Measurements from ENCODE around the gene NMT1. TPM values are rescaled to one million over a fixed set of nuclear protein-coding genes. Genes with fewer than 3 reads are reported as not detected.

Gene NMT1
- total RNA-seq, 2 donors from 2014 or later, result 122 to 136 TPM

DNA sequence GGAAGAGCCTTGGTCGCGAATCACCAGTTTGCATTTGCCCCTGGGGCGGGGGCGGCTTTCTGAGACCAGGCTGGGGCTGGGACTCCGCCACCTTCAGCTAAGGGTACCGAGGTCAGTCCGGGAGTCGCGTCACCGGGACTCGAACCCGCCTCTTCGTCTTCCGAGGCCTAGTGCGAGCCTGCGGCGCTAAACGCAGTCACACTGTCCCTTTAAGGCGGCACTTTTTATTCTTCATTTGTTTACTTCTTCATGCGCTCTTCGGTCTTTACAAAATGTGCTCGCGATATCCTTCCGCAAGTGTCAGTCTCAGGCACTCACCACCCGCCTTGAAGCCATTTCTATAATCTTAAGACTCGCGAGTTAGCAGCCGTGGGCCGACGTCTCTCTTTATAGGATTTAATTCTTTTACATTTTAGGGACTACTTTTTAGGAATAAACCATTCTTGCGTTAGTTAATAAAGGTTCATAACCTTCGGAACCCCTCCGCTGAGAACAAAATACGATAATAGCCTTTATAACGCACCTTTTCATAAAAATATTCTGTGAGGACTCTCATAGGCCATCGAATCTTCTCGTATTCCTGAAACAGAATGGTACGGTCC lies 86.6 kb downstream of the NMT1 start:
- Mint-ChIP-seq H3K4me1 (peaks cover 39% of the 10 kb centered on the region), H3K36me3 (ENCODE audit: low read depth) (no peaks in the 10 kb centered on the region), H3K9me3 (no peaks in the 10 kb centered on the region), H3K27ac (peak overlapping the region; percentile 100), H3K27me3 (ENCODE audit: insufficient read depth) (no peaks in the 10 kb centered on the region), H3K4me3 (peak overlapping the region; percentile 96)
- TF ChIP-seq, protein P1, sequence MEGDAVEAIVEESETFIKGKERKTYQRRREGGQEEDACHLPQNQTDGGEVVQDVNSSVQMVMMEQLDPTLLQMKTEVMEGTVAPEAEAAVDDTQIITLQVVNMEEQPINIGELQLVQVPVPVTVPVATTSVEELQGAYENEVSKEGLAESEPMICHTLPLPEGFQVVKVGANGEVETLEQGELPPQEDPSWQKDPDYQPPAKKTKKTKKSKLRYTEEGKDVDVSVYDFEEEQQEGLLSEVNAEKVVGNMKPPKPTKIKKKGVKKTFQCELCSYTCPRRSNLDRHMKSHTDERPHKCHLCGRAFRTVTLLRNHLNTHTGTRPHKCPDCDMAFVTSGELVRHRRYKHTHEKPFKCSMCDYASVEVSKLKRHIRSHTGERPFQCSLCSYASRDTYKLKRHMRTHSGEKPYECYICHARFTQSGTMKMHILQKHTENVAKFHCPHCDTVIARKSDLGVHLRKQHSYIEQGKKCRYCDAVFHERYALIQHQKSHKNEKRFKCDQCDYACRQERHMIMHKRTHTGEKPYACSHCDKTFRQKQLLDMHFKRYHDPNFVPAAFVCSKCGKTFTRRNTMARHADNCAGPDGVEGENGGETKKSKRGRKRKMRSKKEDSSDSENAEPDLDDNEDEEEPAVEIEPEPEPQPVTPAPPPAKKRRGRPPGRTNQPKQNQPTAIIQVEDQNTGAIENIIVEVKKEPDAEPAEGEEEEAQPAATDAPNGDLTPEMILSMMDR (conservative IDR thresholded peaks at IDR 0.05), result no peak
- Histone ChIP-seq H3K27me3 (ENCODE audit: control insufficient read depth, insufficient read depth, low read length, poor library complexity, severe bottlenecking) (no peaks in the 10 kb centered on the region), H3K9ac (ENCODE audit: extremely low read depth, low read length, poor library complexity, severe bottlenecking) (peak overlapping the region; percentile 98), H3K4me1 (ENCODE audit: control insufficient read depth, insufficient read depth, low read length) (peaks cover 19% of the 10 kb centered on the region), H3K9me3 (ENCODE audit: control insufficient read depth, low read length) (no peaks in the 10 kb centered on the region), H3K4me3 (ENCODE audit: low read length) (peak overlapping the region; percentile 98), H3K27ac (ENCODE audit: low read depth, low read length) (peak overlapping the region; percentile 98), H3K36me3 (ENCODE audit: control insufficient read depth, insufficient read depth, low read length) (no peaks in the 10 kb centered on the region)
- WGBS, 2 experiments (ENCODE audit: insufficient coverage in 1 of 2, insufficient read length in 1 of 2), result 0% methylated on average over 27 to 38 of the region's 38 CpGs
- DNase-seq, result peak; percentile 96

DNA sequence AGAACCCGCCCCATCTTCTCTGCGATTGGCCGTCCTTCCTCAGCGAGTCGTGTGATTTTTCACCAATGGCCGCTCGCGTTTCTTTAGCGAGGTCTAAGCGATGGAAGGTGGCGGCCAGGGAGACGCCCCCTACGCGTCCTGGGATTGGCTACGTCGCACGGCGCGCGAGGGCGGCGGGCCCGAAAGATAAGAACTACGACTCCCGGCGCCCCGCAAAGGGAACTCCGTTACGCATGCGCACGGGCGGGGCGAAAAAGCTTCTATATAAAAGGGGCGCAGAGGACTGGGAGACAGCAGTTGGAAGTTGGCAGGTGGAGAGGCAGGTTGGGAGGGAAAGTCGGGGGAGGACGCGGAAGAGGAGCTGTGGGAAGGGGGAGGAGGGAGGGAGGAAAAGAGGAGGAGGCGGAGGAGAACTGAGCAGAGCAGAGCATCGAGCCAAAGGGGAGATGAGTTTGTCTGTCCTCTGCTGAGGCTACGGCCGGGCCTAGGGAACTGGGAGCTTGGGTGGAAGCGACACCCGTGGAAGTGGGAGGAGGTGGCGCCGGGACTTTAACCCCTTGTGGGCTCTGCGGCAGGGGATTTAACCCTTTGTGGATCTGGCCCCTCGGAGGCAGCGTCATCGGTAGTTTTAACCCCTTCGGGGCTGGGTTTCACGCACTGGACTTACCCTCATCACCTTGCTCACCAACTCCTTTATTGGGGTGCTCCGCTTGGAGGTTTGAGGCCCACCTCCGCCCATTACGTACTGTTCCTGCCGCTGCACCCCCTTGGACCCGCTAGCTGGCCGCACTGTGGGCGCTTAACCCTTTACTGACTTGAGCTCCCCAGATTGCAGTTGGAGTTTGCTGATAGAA lies 87.3 kb downstream of the NMT1 start, which contains the start of gene HEXIM1:
Gene HEXIM1 (plus strand): TSS at position 293 of the 854 bp plus-strand sequence. CDS start 716 bp downstream, outside the sequence.
- H3K4me3 ChIP-seq (ENCODE audit: low read length), result peak within 1 kb of the TSS; percentile 99
- no peaks in the 10 kb centered on the region for H3K27me3 ChIP-seq (ENCODE audit: control insufficient read depth, insufficient read depth, low read length, poor library complexity, severe bottlenecking)
- peak within 1 kb of the TSS; percentile 98 for H3K27ac ChIP-seq (ENCODE audit: low read depth, low read length)
- Mint-ChIP-seq H3K4me1 (peaks cover 31% of the 10 kb centered on the region), H3K4me3 (peak within 1 kb of the TSS; percentile 96), H3K36me3 (ENCODE audit: low read depth) (no peaks in the 10 kb centered on the region), H3K27me3 (ENCODE audit: insufficient read depth) (no peaks in the 10 kb centered on the region), H3K27ac (peak within 1 kb of the TSS; percentile 100), H3K9me3 (no peaks in the 10 kb centered on the region)
- WGBS, 2 experiments (ENCODE audit: insufficient coverage in 1 of 2, insufficient read length in 1 of 2), result 0 to 1% methylated on average over 43 to 58 of the region's 58 CpGs
- H3K9me3 ChIP-seq (ENCODE audit: control insufficient read depth, low read length), result no peaks in the 10 kb centered on the region
- H3K9ac ChIP-seq (ENCODE audit: extremely low read depth, low read length, poor library complexity, severe bottlenecking), result peak within 1 kb of the TSS; percentile 98
- TF ChIP-seq, protein P1 (conservative IDR thresholded peaks at IDR 0.05), result no peak
- peak; percentile 100 for DNase-seq
- H3K36me3 ChIP-seq (ENCODE audit: control insufficient read depth, insufficient read depth, low read length), result no peaks in the 10 kb centered on the region
- peaks cover 14% of the 10 kb centered on the region for H3K4me1 ChIP-seq (ENCODE audit: control insufficient read depth, insufficient read depth, low read length)

DNA sequence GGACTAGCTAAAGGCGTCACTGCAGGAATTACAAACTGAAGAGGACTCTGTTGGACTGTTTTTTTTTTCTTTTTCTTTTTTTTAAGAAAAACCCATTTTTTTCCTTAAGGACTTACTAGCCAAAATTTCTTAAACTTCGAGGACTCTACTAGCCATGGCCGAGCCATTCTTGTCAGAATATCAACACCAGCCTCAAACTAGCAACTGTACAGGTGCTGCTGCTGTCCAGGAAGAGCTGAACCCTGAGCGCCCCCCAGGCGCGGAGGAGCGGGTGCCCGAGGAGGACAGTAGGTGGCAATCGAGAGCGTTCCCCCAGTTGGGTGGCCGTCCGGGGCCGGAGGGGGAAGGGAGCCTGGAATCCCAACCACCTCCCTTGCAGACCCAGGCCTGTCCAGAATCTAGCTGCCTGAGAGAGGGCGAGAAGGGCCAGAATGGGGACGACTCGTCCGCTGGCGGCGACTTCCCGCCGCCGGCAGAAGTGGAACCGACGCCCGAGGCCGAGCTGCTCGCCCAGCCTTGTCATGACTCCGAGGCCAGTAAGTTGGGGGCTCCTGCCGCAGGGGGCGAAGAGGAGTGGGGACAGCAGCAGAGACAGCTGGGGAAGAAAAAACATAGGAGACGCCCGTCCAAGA lies 88.0 kb downstream of the NMT1 start:
- H3K9ac ChIP-seq (ENCODE audit: extremely low read depth, low read length, poor library complexity, severe bottlenecking), result peak overlapping the region; percentile 89
- no peaks in the 10 kb centered on the region for H3K27me3 Mint-ChIP-seq (ENCODE audit: insufficient read depth)
- 0 to 2% methylated on average over 12 to 32 of the region's 32 CpGs for WGBS, 2 experiments (ENCODE audit: insufficient coverage in 1 of 2, insufficient read length in 1 of 2)
- H3K36me3 ChIP-seq (ENCODE audit: control insufficient read depth, insufficient read depth, low read length), result no peaks in the 10 kb centered on the region
- TF ChIP-seq, protein P1 (conservative IDR thresholded peaks at IDR 0.05), result peak; percentile 82
- H3K9me3 ChIP-seq (ENCODE audit: control insufficient read depth, low read length), result no peaks in the 10 kb centered on the region
- H3K4me1 ChIP-seq (ENCODE audit: control insufficient read depth, insufficient read depth, low read length), result peaks cover 10% of the 10 kb centered on the region
- peak; percentile 97 for DNase-seq
- H3K9me3 Mint-ChIP-seq, result no peaks in the 10 kb centered on the region
- peak overlapping the region; percentile 98 for H3K27ac ChIP-seq (ENCODE audit: low read depth, low read length)
- H3K4me3 ChIP-seq (ENCODE audit: low read length), result peak overlapping the region; percentile 99
- H3K36me3 Mint-ChIP-seq (ENCODE audit: low read depth), result no peaks in the 10 kb centered on the region
- H3K27me3 ChIP-seq (ENCODE audit: control insufficient read depth, insufficient read depth, low read length, poor library complexity, severe bottlenecking), result no peaks in the 10 kb centered on the region
- peaks cover 29% of the 10 kb centered on the region for H3K4me1 Mint-ChIP-seq
- H3K27ac Mint-ChIP-seq, result peak overlapping the region; percentile 98
- H3K4me3 Mint-ChIP-seq, result peak overlapping the region; percentile 96
